WTC11 (cell line): ENCODE data around the gene RDH16.
"Not testable (repeated sequence)": the region's sequence is repeated elsewhere in the genome, so short reads cannot be mapped to it uniquely, and the experiment has no call there.

Experiments used
- CTCF ChIP-seq: fragments of 200-600 bp; IDR thresholded peaks from 2 replicates; pipeline ENCODE4 v1.8.0; 2022; ENCODE audit warnings: antibody characterized with exemption
- NR2C2 ChIP-seq: sonication (generic); formaldehyde crosslinking; IDR thresholded peaks from 2 replicates; pipeline ENCODE4 v1.8.0; 2022; ENCODE audit warnings: mild to moderate bottlenecking, missing genetic modification reagents
- TF ChIP-seq, protein P1 (sequence below): sonication (generic); formaldehyde crosslinking; IDR thresholded peaks from 2 replicates; pipeline ENCODE4 v1.8.1; 2022; ENCODE audit warnings: mild to moderate bottlenecking, moderate library complexity, missing genetic modification reagents

GRCh38 chr12:56968910-56969309, 11.5 kb upstream of the RDH16 start:
- TF ChIP-seq CTCF; NR2C2 (CRISPR knock-in tag): not testable (repeated sequence)
- TF ChIP-seq, protein P1, sequence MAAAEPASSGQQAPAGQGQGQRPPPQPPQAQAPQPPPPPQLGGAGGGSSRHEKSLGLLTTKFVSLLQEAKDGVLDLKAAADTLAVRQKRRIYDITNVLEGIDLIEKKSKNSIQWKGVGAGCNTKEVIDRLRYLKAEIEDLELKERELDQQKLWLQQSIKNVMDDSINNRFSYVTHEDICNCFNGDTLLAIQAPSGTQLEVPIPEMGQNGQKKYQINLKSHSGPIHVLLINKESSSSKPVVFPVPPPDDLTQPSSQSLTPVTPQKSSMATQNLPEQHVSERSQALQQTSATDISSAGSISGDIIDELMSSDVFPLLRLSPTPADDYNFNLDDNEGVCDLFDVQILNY (CRISPR knock-in tag): not testable (repeated sequence)
